Measurements from ENCODE around the gene LRP1B.

LRP1B gene

DNA sequence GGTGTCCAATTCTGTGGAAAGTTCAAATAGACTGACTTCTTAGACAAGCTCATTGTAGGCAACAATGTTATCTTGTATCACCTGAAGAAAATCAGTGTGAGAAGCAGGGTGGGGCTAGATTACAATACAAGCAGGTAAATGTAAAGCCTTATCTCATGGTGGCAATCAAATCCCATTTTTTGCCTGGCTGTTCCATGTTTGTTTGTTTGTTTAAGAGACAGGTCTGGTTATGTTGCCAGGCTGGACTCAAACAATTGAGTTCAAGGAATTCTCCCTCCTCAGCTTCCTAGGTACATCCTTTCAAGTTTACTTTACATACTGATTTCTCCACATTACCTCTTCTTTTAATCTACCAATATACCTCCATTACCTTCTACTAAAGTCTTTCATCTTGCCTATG, 464.6 kb downstream of the LRP1B start:
- no peak for DNase-seq (ENCODE audit: low read depth)

DNA sequence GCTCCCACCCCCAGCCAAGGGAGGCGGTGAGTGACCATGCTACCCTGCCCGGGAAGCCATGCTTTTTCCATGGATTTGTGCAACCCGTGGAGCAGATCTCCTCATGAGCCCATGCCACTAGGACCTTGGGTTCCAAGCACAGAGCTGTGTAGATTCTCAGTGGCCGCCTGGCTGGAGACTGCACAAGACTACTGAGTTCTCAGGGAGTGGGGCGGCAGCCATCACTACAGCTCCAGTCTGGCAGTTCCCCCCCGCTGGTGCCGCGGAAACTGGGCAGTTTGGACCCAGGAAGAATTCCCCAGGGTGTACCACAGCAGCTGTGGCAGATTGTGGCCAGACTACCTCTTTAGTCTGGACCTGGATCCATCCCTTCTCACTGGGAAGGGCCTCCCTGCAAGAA, 470.6 kb downstream of the LRP1B start:
- DNase-seq (ENCODE audit: low read depth): no peak

DNA sequence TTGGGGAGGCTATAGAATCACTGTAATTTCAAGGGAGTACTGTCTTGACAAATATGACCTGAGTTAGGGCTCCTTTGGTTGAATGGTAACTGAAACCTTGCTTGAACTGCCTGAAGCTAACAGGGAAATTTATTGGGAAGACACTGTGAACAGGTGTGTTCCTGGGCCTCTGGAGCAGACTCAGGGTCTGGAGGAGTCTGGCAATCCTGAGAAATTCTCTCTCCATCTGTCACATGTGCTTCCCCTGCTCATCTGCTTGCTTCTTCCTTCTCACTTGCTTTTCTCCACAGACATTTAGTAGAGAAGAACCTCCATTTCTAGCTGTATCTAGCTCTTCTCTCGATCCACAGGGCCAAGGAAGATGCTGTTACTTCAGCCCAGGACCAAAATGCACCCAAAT, 476.5 kb downstream of the LRP1B start:
- no peak for DNase-seq (ENCODE audit: low read depth)

DNA sequence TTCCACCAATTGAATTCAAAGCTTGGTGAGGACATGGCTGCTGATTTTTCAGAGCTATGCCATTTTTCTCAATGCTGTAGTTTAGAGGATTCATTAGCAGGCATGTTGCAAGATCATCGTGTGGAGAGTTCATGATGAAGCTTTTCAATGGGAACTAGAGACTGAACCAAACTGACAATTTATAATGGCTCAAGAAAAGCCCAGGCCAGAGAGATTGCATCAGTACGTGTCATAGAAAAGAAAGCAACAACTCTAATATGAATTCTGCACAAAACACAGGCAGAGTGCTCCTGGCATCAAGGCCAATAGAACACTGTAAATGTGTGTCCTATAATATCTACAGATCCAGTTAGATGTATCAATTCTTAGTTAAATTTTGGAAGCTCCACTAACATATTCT, 477.6 kb downstream of the LRP1B start:
- no peak for DNase-seq (ENCODE audit: low read depth)

DNA sequence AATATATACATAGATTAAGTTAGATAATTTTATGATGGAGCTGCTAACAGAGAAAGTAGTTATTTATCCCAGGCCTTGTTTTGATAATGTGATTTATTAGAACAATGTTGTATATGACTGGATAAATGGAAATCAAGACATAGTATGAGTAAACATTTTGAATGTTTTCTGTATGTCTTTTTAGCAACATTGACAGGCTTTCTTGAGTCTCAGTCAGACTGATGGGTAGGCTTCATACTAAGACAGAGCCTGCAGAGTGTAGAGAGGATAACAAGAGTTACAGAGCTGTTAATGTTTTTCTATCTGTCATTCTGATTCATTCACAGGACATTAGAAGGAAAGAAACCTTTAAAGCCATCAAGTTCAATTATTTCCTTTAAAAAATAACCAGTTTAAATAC, 478.5 kb downstream of the LRP1B start:
- no peak for DNase-seq (ENCODE audit: low read depth)

DNA sequence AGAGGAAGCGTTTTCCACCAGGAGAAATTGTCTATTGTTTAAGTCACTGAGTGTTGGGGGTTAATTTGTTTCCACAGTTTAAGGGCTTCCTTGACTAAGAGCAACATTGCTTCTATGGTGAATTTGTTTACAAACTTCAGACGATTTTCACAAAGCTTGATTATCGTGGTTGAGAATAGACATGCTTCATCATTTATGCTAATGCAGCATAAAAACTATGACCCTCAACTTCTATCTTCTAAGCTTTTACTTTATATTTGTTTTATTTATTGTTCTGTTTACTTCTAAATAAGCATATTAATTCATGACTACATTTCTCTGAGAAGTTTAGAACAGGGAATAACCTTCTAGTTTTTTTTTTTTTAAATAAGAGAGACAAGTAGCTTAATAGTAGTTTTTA, 483.5 kb downstream of the LRP1B start:
- no peak for DNase-seq (ENCODE audit: low read depth)

DNA sequence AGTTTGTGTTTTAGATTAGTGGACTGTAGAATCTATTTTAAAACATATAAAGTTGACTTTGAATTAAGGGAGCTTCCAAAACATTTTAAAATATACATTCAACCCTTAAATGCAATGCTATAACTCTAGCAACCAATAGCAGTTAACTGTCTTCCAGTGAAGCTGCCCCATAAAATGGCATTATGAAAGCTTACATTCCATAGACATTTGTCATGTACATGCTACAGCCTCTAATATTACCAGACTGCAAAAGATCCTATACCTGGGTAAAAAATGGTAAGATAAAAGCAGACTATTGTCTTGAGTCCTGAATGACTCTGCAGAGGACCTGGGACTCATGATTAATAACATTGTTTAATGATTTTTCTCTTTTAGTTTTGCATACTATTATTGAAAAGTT, 489.4 kb downstream of the LRP1B start:
- DNase-seq (ENCODE audit: low read depth): no peak

DNA sequence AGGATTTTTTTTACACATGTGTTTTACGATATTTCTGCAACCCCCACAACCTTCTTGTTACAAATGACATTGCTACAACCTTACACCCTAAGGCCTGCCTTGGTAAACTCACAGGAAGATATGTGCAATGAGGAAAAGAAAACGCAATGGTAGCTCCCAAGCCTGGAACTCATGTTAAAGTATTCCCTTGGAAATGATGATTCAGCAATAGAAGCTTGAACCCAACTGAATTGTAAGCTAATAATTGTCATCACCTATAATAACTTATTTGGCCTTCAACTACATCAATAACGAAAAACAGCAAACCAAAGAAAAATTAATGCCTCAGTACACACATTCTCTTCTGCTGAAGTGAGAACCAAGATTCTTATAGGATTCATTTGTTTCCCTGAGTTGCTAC, 491.0 kb downstream of the LRP1B start:
- no peak for DNase-seq (ENCODE audit: low read depth)

DNA sequence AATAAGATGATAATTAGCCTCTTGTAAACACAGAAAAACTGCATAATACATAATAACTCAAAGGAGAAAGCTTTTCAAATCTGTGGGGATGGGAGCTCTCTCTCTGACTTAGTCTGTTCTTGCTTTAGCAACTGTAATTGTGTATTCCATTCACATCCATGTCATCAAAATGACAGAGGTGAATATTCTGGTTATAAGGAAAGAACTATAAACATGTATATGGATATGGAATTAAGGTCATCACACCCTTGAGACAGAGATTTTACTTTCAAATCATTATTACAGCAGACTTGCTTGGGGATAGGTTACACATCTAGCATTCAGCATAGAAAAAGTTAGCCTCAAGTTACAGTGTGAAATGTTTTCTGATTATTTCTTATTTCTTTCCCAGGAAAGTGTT, 497.7 kb downstream of the LRP1B start:
- no peak for DNase-seq (ENCODE audit: low read depth)

DNA sequence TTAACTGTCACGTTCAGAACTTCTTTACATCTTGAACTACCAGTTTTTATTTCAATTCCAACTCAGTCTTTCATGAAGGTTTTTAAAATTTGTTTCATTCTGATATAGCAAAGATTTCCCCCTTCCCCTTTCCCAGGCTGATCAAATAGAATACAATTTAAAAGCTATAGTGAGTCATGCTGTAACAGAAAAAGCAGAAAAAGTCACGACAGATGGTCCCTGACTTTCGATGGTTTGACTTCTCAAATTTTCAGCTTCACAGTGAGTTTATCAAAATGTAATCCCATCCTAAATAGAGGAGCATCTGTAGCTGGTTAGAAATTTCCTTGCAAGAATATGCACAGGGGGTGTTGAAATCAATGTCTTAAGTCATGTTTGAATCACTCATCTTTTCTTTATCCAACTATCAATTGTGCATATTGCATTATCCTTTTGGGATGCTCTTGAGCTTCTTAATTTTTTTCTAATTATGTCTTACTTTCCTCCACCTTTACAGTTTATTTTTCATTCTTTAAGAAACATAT, 500.3 kb downstream of the LRP1B start:
- DNase-seq (ENCODE audit: low read depth): no peak

DNA sequence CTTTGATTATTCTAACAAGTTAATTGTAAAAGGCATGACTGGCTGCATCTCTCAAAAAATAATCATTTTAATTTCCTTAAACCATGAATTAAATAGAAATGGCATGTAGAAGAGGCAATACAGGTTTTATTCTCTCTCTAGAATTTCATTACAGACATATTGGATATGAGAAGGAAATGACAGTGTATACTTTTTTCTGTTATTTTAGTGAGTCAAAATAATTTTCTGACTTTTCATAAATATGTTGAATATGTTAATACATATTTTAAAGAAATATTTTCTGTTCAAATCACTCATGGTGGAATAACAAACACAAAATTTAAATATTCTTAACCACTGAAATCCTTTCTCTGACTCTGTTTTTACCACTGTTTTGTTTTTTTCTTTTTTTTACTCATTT, 510.4 kb downstream of the LRP1B start:
- DNase-seq (ENCODE audit: low read depth): no peak

DNA sequence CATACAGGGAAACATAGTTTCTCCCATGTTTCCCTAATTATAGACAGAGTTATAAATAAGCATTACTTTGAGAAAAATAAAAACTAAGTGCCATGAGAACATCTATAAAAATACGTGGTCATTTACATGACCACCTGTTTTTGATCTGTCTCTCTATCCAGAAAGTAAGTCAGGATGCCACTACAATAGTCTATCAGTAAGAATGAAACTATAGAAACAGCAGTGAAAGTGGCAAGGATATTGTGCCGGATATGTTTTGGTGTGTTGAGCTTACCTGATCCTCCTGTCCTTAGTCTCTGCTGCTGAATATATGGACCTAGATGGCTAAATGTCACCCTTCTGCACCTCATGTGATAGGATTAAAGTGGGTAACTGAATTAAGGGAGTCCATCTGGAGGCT, 512.4 kb downstream of the LRP1B start:
- DNase-seq (ENCODE audit: low read depth): no peak

DNA sequence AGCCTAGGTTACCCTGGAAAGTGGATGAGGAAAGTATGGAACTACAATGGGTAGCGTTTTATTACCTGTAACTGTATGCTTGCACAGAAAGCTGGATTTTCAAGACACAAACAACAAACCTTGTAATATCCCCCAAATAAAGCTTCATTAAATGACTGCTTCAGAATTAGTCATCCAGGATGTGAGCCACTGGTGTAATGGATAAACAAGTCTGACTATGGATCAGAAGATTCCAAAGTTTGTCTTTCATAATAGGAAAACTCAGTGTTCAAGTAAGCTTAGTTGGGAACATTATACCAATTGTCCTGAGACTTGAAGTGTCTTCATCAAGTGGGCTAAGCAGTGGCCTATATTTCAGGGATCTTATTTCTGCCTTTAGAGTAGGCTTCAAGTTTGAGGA, 518.8 kb downstream of the LRP1B start:
- no peak for DNase-seq (ENCODE audit: low read depth)

DNA sequence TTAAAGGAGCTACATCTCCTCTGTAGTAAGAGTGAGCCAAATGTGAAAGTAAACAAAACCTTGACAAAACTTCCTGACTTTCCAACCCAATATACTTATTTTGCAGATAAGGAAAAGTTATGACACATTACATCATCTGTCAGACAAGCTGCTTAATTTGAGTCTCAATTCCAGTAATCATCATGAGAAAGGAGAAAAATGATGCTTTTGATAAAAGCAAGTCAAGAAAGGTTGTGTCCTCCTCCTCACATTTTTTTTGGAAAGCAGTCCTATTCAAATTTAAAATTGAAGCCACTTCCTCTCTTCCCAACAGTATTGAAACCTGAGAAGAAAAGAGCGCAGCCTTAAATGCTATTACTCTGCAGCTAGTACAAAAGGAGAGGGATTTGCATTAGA, 519.6 kb downstream of the LRP1B start:
- DNase-seq (ENCODE audit: low read depth): no peak

DNA sequence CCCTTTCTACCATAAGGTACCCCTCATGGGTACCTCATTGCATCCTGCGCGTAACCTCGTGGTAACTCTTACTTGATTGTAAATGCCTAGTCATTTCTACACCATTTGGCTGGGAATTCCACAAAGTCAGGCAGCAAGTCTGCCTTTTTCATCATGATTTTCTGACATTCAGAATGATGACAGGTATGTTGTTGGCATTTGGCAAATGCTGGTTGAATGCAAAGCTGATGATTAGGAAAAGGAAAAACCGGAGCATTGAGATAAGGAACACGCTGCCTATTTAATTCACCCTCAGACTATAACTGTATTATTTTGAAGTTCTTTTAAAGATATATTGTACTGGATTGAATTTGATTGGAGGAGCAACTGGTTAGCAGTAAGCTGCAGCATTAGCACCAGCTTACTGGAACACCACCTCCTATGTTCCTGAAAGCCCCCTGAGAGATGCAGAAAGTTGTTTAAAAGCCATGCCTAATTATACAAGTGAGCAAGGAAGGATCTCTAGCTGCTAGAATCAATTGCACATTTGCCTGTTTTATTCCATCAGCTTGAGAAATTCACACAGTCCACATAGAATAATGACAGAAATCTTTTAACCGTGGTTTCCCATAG, 520.1 kb downstream of the LRP1B start:
- no peak for DNase-seq (ENCODE audit: low read depth)

DNA sequence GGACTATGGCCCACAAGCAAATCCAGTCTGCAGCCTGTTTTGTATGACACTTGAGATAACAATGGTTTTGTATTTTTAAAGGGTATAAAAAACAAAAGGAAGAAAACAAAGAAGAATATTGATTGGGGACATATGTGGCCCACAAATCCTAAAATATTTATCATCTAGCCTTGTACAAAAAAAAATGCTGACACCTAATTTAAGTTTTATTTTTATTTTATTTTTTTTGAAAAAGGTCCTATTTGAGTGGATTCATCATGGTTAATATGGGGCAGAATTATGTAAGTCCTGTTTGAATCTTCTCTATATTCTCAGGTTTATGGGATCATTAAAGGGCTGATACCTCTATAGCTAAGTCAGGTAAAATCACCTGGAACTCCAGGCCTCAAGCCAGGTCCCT, 525.7 kb downstream of the LRP1B start:
- no peak for DNase-seq (ENCODE audit: low read depth)

DNA sequence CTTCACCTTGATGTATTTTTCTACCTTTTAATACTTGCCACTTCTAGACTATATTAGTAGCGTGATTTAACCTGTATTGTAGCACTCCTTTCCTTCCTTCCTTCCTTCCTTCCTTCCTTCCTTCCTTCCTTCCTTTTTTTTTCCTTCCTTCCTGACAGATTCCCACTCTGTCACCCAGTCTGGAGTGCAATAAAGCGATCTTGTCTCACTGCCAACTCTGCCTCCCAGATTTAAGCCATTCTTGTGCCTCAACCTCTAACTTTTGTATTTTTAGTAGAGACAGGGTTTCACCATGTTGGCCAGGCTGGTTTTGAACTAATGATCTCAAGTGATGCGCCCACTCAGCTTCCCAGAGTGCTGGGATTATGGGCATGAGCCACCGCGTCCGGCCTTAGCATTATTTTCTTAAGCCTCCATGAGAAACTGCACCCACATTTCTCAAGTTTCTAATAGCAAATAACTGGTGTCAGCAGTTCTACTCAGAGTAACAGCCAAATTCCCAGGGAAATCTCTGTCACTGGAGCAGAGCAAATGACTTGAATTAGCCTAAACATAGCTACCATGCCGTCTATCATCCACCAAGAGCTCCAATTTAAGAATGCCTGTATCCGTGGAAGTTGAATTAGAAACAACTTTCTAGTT, 529.2 kb downstream of the LRP1B start:
- DNase-seq (ENCODE audit: low read depth): no peak

DNA sequence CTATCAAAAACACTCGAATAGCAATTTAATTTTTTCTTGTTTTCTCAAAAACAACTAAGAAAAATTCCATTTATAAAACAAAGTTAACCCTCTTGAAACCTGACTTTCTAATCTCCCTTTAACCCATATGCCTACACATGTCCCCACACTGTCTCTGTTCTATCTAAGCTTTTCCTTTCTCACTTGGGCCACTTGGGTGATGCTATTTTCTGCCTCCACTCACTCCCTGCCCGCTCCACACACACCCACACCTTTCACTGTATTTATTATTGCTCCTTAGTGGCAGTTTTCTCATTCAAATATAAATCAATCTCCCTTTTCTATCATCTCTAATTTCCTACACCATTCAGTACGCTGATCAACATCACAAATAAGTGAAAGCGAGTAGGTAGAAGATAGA, 531.1 kb downstream of the LRP1B start:
- DNase-seq (ENCODE audit: low read depth): no peak

DNA sequence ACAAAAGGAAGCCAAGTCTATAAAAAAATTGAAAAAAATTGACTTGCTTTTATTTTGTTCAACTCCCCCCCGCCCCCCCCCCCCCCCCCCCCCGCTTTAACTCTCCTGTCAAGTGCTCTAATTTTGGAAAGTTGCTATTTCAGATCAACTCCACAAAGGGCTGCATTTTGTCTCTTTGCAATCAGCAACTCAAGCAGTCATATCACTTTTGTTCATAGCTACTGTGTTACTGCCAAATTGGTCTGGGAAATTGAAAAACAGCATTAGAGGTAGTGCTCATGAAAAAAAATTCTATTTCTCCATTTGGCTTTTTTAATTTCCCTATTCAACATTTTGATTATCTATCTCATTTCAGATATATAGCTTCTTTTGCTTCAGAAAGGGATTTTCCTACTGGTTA, 531.8 kb downstream of the LRP1B start:
- no peak for DNase-seq (ENCODE audit: low read depth)

DNA sequence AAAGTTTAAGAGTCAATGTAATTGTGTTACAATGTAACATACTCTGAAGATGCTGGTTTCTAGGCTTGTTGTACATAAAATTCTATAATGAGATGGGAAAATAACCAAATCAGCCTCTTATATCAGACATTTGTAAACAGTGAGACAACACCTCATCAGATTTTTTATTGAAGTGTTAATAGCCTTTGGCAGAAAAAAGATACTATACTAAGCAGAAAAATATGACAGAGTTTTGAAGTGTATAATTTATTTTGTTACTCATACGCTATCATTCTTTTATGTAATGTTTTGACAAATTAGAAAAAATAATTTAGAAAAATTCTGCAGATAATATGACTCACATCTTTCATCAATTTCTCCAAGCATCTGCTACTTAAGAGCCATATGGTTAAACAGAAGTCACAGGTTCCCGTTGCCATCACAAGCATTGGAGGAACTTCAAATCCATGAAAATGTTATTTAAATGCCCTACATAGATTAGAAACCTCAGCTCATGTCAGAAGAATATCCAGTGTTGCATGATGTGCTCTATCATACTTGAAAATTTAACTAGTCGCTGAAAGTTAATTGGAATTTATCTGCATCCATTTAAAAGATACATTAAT, 535.4 kb downstream of the LRP1B start:
- DNase-seq (ENCODE audit: low read depth): no peak

DNA sequence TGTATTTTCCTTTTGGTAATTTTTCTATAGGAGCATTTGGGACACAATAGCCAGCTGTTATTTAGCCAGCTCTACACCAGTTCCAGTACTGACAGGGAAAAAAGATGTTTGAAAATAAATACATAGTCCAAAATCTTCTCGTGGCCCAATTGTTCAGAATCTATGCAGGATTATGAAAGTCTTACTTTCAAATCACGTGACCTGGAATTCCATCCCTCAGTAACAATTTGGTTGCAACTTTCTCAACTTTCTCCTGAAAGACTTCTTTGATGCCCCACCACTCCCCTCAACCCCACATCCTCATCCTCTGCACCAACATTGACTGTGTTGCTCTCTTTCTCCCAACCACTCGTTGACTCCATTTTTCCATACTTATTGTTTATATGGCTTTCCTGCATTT, 539.0 kb downstream of the LRP1B start:
- DNase-seq (ENCODE audit: low read depth): no peak

DNA sequence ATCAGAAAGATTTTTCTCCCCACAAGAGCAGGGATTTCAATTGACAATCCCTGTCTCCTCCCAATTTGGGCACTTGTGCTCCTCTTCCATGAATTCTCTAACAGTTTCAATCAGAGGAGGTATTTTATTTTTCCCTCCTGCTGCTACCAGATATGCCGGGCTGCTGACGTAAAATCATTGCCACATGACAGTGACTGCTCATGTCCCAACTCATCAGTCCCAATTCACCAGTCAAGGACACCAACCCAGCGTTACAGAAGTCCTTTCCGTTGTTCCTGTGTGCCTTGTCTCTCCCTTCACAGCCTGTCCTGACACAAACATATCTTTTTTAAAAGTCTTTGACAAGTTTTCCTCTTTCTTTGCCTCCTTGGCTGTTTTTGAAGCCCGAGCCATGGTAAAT, 540.2 kb downstream of the LRP1B start:
- no peak for DNase-seq (ENCODE audit: low read depth)

DNA sequence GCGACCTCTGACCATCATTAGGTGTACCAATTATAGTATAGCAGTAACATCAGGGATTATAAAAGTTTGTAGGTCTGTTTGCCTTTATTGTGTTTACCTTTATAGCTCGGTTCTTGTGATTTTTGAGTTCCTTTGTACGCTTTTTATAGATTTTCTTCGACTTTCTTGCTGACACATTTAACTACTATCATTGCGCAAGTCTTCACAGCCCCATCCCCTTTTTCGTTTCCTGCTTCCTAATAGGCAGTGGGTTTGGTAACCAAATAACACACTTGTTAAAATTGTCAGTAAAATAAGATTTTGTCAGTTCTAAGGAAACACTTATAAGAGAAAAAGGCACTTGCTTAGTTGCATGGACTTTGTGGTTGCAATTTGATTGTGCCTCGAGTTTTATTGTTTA, 541.5 kb downstream of the LRP1B start:
- no peak for DNase-seq (ENCODE audit: low read depth)

DNA sequence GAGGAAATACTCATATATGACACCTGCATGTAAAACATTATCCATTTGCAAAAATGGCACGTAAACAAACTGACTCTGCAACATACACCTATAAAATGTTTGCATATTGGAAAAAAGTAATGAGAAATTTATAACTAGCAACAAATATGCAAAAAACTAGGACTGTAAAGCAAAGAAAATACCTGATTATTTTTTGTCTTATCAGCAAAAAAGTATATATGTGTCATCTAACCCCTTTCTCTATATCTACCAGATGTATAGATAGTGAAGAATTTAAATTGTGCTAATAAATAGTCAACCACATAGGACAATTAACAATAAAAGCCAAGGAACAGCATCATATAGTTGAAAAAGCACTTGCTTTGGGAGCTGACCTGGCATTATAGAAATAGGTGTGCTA, 543.8 kb downstream of the LRP1B start:
- DNase-seq (ENCODE audit: low read depth): no peak
